Panc1 (cell line): ENCODE measurements around the gene CFAP221.

Experiments
- CTCF ChIP-seq: fragments of 450-650 bp; IDR thresholded peaks from 2 replicates; pipeline ENCODE4 v1.5.1; 2017; ENCODE audit warnings: mild to moderate bottlenecking
- POLR2AphosphoS5 ChIP-seq: IDR thresholded peaks from 2 replicates; pipeline ENCODE4 v1.6.1; 2012; ENCODE audit warnings: mild to moderate bottlenecking, low read depth, low read length, moderate library complexity
- SIN3A ChIP-seq: IDR thresholded peaks from 2 replicates; pipeline ENCODE4 v1.6.1; 2012; ENCODE audit warnings: low read depth, mild to moderate bottlenecking, low read length, moderate library complexity, borderline replicate concordance; ENCODE audit not compliant: insufficient read depth
- TCF7L2 ChIP-seq: IDR thresholded peaks from 2 replicates; pipeline ENCODE4 v1.6.1; 2011; ENCODE audit warnings: mild to moderate bottlenecking, low read depth, low read length, inconsistent platforms

GRCh38 chr2:119696494-119697030 is 152.3 kb downstream of the CFAP221 start:
- TF ChIP-seq CTCF (no peak), TCF7L2 (no peak), POLR2AphosphoS5 (no peak), SIN3A (no peak)
